Liver (tissue), 9 donors: ENCODE results near the gene CDC20. TPM values are rescaled to one million over a fixed set of nuclear protein-coding genes. Genes with fewer than 3 reads are reported as not detected.
A peak's percentile ranks its signal among the peaks of the same experiment; 100 is the strongest.

Source experiments
- DNase-seq: peaks from one replicate; pipeline ENCODE4 v3.0.0-alpha.2; 2017; ENCODE audit warnings: low spot score
- H3K27ac ChIP-seq, 2 donors: one replicate each; pipeline ENCODE4 v1.7.0; 2013; ENCODE audit warnings: inconsistent platforms in 2 of 2, low read length in 2 of 2, control low read depth in 1 of 2, low read depth in 1 of 2, mild to moderate bottlenecking in 1 of 2
- H3K27me3 ChIP-seq, 4 donors: one replicate each; pipeline versions ENCODE4 v1.6.1 to v1.7.0; 2013; ENCODE audit warnings: low read length in 3 of 4, inconsistent platforms in 1 of 4, mild to moderate bottlenecking in 1 of 4, moderate library complexity in 1 of 4; ENCODE audit not compliant: control insufficient read depth in 4 of 4, insufficient read depth in 4 of 4
- H3K36me3 ChIP-seq, 4 donors: one replicate each; pipeline versions ENCODE4 v1.6.1 to v1.7.0; 2013; ENCODE audit warnings: low read length in 3 of 4, mild to moderate bottlenecking in 3 of 4, low read depth in 1 of 4, moderate library complexity in 1 of 4; ENCODE audit not compliant: control insufficient read depth in 4 of 4, insufficient read depth in 3 of 4
- H3K4me1 ChIP-seq, 4 donors: one replicate each; pipeline versions ENCODE4 v1.6.1 to v1.7.0; 2013; ENCODE audit warnings: low read length in 3 of 4, mild to moderate bottlenecking in 3 of 4, moderate library complexity in 1 of 4; ENCODE audit not compliant: control insufficient read depth in 4 of 4, insufficient read depth in 4 of 4
- H3K4me3 ChIP-seq, 3 donors: one replicate each; pipeline versions ENCODE4 v1.6.1 to v1.7.0; 2013; ENCODE audit warnings: low read length in 3 of 3, control low read depth in 1 of 3, low read depth in 1 of 3, mild to moderate bottlenecking in 1 of 3
- H3K9ac ChIP-seq, 2 donors: one replicate each; pipeline ENCODE4 v1.7.0; 2013; ENCODE audit warnings: low read length in 2 of 2, mild to moderate bottlenecking in 2 of 2, moderate library complexity in 2 of 2, control low read depth in 1 of 2, low read depth in 1 of 2
- H3K9me3 ChIP-seq, 4 donors: one replicate each; pipeline versions ENCODE4 v1.6.1 to v1.7.0; 2013; ENCODE audit warnings: low read length in 3 of 4; ENCODE audit not compliant: control insufficient read depth in 4 of 4
- EGR1 ChIP-seq, 2 donors: IDR thresholded peaks; 2 replicates each; pipeline ENCODE4 v1.6.1; 2016 to 2018; ENCODE audit warnings: antibody characterized with exemption in 2 of 2, low read depth in 2 of 2
- FOXA1 ChIP-seq: IDR thresholded peaks from 2 replicates; pipeline ENCODE4 v1.6.1; 2016; ENCODE audit warnings: antibody characterized with exemption
- FOXA2 ChIP-seq: IDR thresholded peaks from 2 replicates; pipeline ENCODE4 v1.6.1; 2016; ENCODE audit warnings: antibody characterized with exemption
- GABPA ChIP-seq, 2 donors: IDR thresholded peaks in 1 of 2; conservative IDR thresholded peaks in 1 of 2; 2 replicates each; pipeline ENCODE4 v1.6.1; 2016; ENCODE audit warnings: antibody characterized with exemption in 2 of 2, mild to moderate bottlenecking in 1 of 2, moderate library complexity in 1 of 2
- HNF4A ChIP-seq, 2 donors: conservative IDR thresholded peaks; 2 replicates each; pipeline ENCODE4 v1.6.1; 2016; ENCODE audit warnings: antibody characterized with exemption in 2 of 2, mild to moderate bottlenecking in 2 of 2
- HNF4G ChIP-seq: IDR thresholded peaks from 2 replicates; pipeline ENCODE4 v1.6.1; 2016; ENCODE audit warnings: antibody characterized with exemption
- JUND ChIP-seq, 2 donors: IDR thresholded peaks; 2 replicates each; pipeline ENCODE4 v1.6.1; 2016; ENCODE audit warnings: antibody characterized with exemption in 2 of 2
- NR2F2 ChIP-seq: IDR thresholded peaks from 2 replicates; pipeline ENCODE4 v1.6.1; 2016; ENCODE audit warnings: antibody characterized with exemption
- RAD21 ChIP-seq, 2 donors: IDR thresholded peaks; 2 replicates each; pipeline ENCODE4 v1.6.1; 2016; ENCODE audit warnings: antibody characterized with exemption in 2 of 2, mild to moderate bottlenecking in 2 of 2
- RXRA ChIP-seq, 2 donors: IDR thresholded peaks; 2 replicates each; pipeline ENCODE4 v1.6.1; 2017 to 2018; ENCODE audit warnings: antibody characterized with exemption in 2 of 2, mild to moderate bottlenecking in 1 of 2
- SP1 ChIP-seq: IDR thresholded peaks from 2 replicates; pipeline ENCODE4 v1.6.1; 2018; ENCODE audit warnings: antibody characterized with exemption, mild to moderate bottlenecking
- TAF1 ChIP-seq: conservative IDR thresholded peaks from 2 replicates; pipeline ENCODE4 v1.6.1; 2016; ENCODE audit warnings: antibody characterized with exemption, mild to moderate bottlenecking
- YY1 ChIP-seq: IDR thresholded peaks from 2 replicates; pipeline ENCODE4 v1.6.1; 2016; ENCODE audit warnings: antibody characterized with exemption, mild to moderate bottlenecking
- WGBS: extraction: QIAGEN DNeasy Blood & Tissue Kit; methylation state at CpG from one replicate; pipeline ENCODE4 v1.1.7; 2013; 5-methylcytosine and 5-hydroxymethylcytosine counted together
- polyA plus RNA-seq, 2 donors: library from polyadenylated mRNA; stranded (reverse) in 1 of 2; unstranded in 1 of 2; fragments of 200-250 nt in 1 of 2; fragments of >200 nt in 1 of 2; fragmentation: Nextera tagmentation in 1 of 2; extraction: Ambion mirVana in 1 of 2; gene quantifications; one replicate each; pipeline versions ENCODE4 v1.2.1 to v1.2.3, GENCODE V29; 2013 to 2015
- total RNA-seq, 2 donors: library from RNA; depleted of rRNA; stranded (reverse); fragments of >200 nt; gene quantifications; one replicate each; pipeline ENCODE4 v1.2.3, GENCODE V29; 2014
- TF ChIP-seq, protein P1 (sequence below): IDR thresholded peaks from 2 replicates; pipeline ENCODE4 v1.6.1; 2016; ENCODE audit warnings: antibody characterized with exemption
- TF ChIP-seq, protein P2 (sequence below): fragments of 150-350 bp; IDR thresholded peaks from 2 replicates; pipeline ENCODE4 v1.5.1; 2017; ENCODE audit warnings: improper control_type of control experiment, low read depth, low read length; ENCODE audit not compliant: missing input control
- TF ChIP-seq, protein P3 (sequence below): IDR thresholded peaks from 2 replicates; pipeline ENCODE4 v1.6.1; 2016; ENCODE audit warnings: antibody characterized with exemption
- TF ChIP-seq, protein P4 (sequence below): IDR thresholded peaks from 2 replicates; pipeline ENCODE4 v1.6.1; 2016; ENCODE audit warnings: antibody characterized with exemption, mild to moderate bottlenecking
- TF ChIP-seq, protein P5 (sequence below): IDR thresholded peaks from 2 replicates; pipeline ENCODE4 v1.6.1; 2016; ENCODE audit warnings: antibody characterized with exemption
- donor health status: healthy.
- donor health status: healthy.
- donor health status: healthy.
- donor health status: healthy.
- donor health status: healthy.

The CDC20 gene
- total and polyA plus RNA-seq, 4 donors, result 0.25 to 73.4 (median 3.5) TPM

DNA sequence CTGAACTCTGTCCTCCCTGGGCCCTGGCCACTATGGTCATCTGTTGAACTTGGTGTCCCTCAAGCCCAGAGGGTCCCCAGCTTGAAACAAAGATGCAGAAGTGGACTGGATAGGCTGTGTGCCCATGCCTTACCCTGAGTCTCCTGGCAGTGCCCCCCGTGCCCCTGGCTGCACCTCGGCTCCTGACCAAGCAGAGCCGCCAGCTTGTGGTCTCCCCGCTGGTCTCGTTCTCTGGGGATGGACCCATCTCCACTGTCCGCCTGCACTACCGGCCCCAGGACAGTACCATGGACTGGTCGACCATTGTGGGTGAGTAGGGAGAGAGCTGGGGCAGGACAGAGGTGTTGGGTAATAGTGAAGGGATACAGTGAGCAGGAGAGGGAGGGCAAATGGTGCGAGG, 47.3 kb upstream of the CDC20 start:
- H3K4me3 ChIP-seq, result no peak overlapping the region
- peaks cover 13 to 37% (median 26%) of the 10 kb centered on the region in 4 donors for H3K4me1 ChIP-seq
- WGBS, result 94% methylated on average over 9 of the region's 9 CpGs
- H3K36me3 ChIP-seq, result no peaks in the 10 kb centered on the region
- H3K9me3 ChIP-seq, result no peaks in the 10 kb centered on the region
- no peak overlapping the region for H3K27ac ChIP-seq
- no peak overlapping the region for H3K9ac ChIP-seq
- DNase-seq, result no peak
- H3K27me3 ChIP-seq, result no peaks in the 10 kb centered on the region
- TF ChIP-seq RXRA (IDR thresholded peaks at IDR 0.05), result no peak
- TF ChIP-seq, protein P1, sequence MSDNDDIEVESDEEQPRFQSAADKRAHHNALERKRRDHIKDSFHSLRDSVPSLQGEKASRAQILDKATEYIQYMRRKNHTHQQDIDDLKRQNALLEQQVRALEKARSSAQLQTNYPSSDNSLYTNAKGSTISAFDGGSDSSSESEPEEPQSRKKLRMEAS, result no peak
- TF ChIP-seq RAD21 (IDR thresholded peaks at IDR 0.05), result no peak
- no peak for TF ChIP-seq YY1
- no peak for TF ChIP-seq FOXA2
- TF ChIP-seq JUND (IDR thresholded peaks at IDR 0.05), result no peak
- no peak for TF ChIP-seq TAF1
- TF ChIP-seq, protein P2, sequence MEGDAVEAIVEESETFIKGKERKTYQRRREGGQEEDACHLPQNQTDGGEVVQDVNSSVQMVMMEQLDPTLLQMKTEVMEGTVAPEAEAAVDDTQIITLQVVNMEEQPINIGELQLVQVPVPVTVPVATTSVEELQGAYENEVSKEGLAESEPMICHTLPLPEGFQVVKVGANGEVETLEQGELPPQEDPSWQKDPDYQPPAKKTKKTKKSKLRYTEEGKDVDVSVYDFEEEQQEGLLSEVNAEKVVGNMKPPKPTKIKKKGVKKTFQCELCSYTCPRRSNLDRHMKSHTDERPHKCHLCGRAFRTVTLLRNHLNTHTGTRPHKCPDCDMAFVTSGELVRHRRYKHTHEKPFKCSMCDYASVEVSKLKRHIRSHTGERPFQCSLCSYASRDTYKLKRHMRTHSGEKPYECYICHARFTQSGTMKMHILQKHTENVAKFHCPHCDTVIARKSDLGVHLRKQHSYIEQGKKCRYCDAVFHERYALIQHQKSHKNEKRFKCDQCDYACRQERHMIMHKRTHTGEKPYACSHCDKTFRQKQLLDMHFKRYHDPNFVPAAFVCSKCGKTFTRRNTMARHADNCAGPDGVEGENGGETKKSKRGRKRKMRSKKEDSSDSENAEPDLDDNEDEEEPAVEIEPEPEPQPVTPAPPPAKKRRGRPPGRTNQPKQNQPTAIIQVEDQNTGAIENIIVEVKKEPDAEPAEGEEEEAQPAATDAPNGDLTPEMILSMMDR, result no peak
- TF ChIP-seq, protein P3, sequence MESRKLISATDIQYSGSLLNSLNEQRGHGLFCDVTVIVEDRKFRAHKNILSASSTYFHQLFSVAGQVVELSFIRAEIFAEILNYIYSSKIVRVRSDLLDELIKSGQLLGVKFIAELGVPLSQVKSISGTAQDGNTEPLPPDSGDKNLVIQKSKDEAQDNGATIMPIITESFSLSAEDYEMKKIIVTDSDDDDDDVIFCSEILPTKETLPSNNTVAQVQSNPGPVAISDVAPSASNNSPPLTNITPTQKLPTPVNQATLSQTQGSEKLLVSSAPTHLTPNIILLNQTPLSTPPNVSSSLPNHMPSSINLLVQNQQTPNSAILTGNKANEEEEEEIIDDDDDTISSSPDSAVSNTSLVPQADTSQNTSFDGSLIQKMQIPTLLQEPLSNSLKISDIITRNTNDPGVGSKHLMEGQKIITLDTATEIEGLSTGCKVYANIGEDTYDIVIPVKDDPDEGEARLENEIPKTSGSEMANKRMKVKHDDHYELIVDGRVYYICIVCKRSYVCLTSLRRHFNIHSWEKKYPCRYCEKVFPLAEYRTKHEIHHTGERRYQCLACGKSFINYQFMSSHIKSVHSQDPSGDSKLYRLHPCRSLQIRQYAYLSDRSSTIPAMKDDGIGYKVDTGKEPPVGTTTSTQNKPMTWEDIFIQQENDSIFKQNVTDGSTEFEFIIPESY, result no peak
- no peak for TF ChIP-seq GABPA (IDR thresholded peaks at IDR 0.05 in 1 of 2, conservative IDR thresholded peaks at IDR 0.05 in 1 of 2)
- no peak for TF ChIP-seq FOXA1
- no peak for TF ChIP-seq HNF4A (conservative IDR thresholded peaks at IDR 0.05)
- no peak for TF ChIP-seq SP1
- no peak for TF ChIP-seq HNF4G

DNA sequence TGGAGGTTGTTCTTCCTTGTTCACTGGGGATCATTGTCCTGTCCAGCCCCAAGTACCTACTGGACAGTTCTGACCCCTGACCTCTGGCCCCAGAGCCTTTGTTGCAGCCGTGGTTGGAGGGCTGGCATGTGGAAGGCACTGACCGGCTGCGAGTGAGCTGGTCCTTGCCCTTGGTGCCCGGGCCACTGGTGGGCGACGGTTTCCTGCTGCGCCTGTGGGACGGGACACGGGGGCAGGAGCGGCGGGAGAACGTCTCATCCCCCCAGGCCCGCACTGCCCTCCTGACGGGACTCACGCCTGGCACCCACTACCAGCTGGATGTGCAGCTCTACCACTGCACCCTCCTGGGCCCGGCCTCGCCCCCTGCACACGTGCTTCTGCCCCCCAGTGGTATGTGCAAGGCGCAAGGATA, 46.6 kb upstream of the CDC20 start:
- H3K9ac ChIP-seq, result no peak overlapping the region

More for the DNA sequence above, 46.6 kb upstream of the CDC20 start:
- Histone ChIP-seq H3K27me3 (no peaks in the 10 kb centered on the region), H3K4me3 (no peak overlapping the region), H3K27ac (peak overlapping the region; percentile 35 to 73), H3K9me3 (no peaks in the 10 kb centered on the region), H3K4me1 (peaks cover 13 to 37% (median 26%) of the 10 kb centered on the region in 4 donors), H3K36me3 (no peaks in the 10 kb centered on the region)
- DNase-seq, result no peak
- no peak for TF ChIP-seq RXRA (IDR thresholded peaks at IDR 0.05)
- TF ChIP-seq HNF4G, result no peak
- TF ChIP-seq, protein P2, result no peak
- TF ChIP-seq, protein P4, sequence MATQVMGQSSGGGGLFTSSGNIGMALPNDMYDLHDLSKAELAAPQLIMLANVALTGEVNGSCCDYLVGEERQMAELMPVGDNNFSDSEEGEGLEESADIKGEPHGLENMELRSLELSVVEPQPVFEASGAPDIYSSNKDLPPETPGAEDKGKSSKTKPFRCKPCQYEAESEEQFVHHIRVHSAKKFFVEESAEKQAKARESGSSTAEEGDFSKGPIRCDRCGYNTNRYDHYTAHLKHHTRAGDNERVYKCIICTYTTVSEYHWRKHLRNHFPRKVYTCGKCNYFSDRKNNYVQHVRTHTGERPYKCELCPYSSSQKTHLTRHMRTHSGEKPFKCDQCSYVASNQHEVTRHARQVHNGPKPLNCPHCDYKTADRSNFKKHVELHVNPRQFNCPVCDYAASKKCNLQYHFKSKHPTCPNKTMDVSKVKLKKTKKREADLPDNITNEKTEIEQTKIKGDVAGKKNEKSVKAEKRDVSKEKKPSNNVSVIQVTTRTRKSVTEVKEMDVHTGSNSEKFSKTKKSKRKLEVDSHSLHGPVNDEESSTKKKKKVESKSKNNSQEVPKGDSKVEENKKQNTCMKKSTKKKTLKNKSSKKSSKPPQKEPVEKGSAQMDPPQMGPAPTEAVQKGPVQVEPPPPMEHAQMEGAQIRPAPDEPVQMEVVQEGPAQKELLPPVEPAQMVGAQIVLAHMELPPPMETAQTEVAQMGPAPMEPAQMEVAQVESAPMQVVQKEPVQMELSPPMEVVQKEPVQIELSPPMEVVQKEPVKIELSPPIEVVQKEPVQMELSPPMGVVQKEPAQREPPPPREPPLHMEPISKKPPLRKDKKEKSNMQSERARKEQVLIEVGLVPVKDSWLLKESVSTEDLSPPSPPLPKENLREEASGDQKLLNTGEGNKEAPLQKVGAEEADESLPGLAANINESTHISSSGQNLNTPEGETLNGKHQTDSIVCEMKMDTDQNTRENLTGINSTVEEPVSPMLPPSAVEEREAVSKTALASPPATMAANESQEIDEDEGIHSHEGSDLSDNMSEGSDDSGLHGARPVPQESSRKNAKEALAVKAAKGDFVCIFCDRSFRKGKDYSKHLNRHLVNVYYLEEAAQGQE, result no peak
- no peak for TF ChIP-seq EGR1 (IDR thresholded peaks at IDR 0.05; ENCODE audit: low read depth in 2 of 2)
- TF ChIP-seq, protein P3, result no peak
- no peak for TF ChIP-seq NR2F2
- TF ChIP-seq HNF4A (conservative IDR thresholded peaks at IDR 0.05), result no peak
- TF ChIP-seq, protein P1, result no peak
- TF ChIP-seq JUND (IDR thresholded peaks at IDR 0.05), result no peak
- no peak for TF ChIP-seq YY1
- TF ChIP-seq, protein P5, sequence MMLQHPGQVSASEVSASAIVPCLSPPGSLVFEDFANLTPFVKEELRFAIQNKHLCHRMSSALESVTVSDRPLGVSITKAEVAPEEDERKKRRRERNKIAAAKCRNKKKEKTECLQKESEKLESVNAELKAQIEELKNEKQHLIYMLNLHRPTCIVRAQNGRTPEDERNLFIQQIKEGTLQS, result no peak
- TF ChIP-seq FOXA1, result no peak
- no peak for TF ChIP-seq GABPA (IDR thresholded peaks at IDR 0.05 in 1 of 2, conservative IDR thresholded peaks at IDR 0.05 in 1 of 2)
- no peak for TF ChIP-seq SP1
- TF ChIP-seq FOXA2, result no peak
- no peak for TF ChIP-seq TAF1
- TF ChIP-seq RAD21 (IDR thresholded peaks at IDR 0.05), result no peak
- 56% methylated on average over 19 of the region's 19 CpGs for WGBS
